ENCODE measurements around the gene FAM151B. TPM values are rescaled to one million over a fixed set of nuclear protein-coding genes. Genes with fewer than 3 reads are reported as not detected.
"Not testable (repeated sequence)": the region's sequence is repeated elsewhere in the genome, so short reads cannot be mapped to it uniquely, and the experiment has no call there.

FAM151B gene
- total and polyA plus RNA-seq, 11 donors: 0.27 to 2.3 (median 1.3) TPM

DNA sequence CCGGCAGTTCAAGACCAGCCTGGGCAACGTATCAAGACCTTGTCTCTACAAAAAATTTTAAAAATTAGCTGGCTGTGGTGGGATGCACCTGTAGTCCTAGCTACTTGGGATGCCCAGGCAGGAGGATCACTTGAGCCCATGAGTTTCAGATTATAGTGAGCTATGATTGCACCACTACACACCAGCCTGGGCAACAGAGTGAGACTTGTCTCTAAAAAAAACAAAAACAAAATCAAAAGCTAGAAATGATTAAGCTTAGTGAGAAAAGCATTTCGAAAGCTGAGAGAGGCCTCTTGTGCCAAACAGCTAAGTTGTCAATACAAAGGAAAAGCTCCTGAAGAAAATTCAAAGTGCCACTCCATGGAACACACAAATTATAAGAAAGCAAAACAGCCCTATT, 4.8 kb downstream of the FAM151B start:
- TF ChIP-seq, protein P1, sequence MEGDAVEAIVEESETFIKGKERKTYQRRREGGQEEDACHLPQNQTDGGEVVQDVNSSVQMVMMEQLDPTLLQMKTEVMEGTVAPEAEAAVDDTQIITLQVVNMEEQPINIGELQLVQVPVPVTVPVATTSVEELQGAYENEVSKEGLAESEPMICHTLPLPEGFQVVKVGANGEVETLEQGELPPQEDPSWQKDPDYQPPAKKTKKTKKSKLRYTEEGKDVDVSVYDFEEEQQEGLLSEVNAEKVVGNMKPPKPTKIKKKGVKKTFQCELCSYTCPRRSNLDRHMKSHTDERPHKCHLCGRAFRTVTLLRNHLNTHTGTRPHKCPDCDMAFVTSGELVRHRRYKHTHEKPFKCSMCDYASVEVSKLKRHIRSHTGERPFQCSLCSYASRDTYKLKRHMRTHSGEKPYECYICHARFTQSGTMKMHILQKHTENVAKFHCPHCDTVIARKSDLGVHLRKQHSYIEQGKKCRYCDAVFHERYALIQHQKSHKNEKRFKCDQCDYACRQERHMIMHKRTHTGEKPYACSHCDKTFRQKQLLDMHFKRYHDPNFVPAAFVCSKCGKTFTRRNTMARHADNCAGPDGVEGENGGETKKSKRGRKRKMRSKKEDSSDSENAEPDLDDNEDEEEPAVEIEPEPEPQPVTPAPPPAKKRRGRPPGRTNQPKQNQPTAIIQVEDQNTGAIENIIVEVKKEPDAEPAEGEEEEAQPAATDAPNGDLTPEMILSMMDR (IDR thresholded peaks at IDR 0.05): no peak
- TF ChIP-seq POLR2A (IDR thresholded peaks at IDR 0.05): no peak
- 94 to 96% (median 95%) methylated on average over 3 of the region's 3 CpGs for WGBS, 4 donors
- intact Hi-C loops (cut with DNase I): no loop called here
- Histone ChIP-seq H3K4me3 (no peak overlapping the region), H3K9me3 (no peaks in the 10 kb centered on the region), H3K27ac (no peak overlapping the region), H3K36me3 (no peaks in the 10 kb centered on the region), H3K27me3 (no peaks in the 10 kb centered on the region), H3K4me1 (peaks cover 0 to 8% (median 0%) of the 10 kb centered on the region in 12 donors)
- ATAC-seq: no peak
- no peak for DNase-seq

DNA sequence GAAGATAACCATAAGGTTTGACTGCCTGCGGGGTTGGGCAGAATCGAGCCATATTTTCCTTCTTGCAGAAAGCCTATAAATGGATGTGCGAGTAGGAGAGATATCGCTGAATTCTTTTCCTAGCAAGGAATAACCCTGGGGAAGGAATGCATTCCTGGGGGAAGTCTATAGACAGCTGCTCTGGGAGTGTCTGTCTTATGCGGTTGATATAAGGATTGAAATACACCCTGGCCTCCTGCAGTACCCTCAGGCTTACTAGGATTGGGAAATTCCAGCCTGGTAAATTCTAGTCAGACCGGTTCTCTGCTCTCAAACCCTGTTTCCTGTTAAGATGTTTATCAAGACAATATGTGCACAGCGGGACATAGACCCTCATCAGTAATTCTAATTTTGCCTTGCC, 5.5 kb downstream of the FAM151B start:
- H3K27ac ChIP-seq; H3K4me1 ChIP-seq; H3K36me3 ChIP-seq; ATAC-seq; H3K4me3 ChIP-seq; DNase-seq; intact Hi-C loops (cut with DNase I); H3K27me3 ChIP-seq; H3K9me3 ChIP-seq: not testable (repeated sequence)
- 71 to 79% (median 74%) methylated on average over 7 of the region's 7 CpGs for WGBS, 4 donors

GRCh38 chr5:80495891-80496290, 8.0 kb downstream of the FAM151B start:
- no peak overlapping the region for H3K27ac ChIP-seq
- ATAC-seq (no peak), DNase-seq (no peak)
- H3K36me3 ChIP-seq: no peaks in the 10 kb centered on the region
- TF ChIP-seq POLR2A (IDR thresholded peaks at IDR 0.05): no peak
- TF ChIP-seq, protein P1 (IDR thresholded peaks at IDR 0.05): no peak
- no peak overlapping the region for H3K4me3 ChIP-seq
- no peaks in the 10 kb centered on the region for H3K4me1 ChIP-seq
- intact Hi-C loops (cut with DNase I): no loop called here
- H3K9me3 ChIP-seq: no peaks in the 10 kb centered on the region
- WGBS, 4 donors: 89 to 97% (median 95%) methylated on average over 2 of the region's 2 CpGs
- H3K27me3 ChIP-seq: no peaks in the 10 kb centered on the region

- Histone ChIP-seq H3K27ac (no peak overlapping the region), H3K36me3 (no peaks in the 10 kb centered on the region), H3K9me3 (no peaks in the 10 kb centered on the region), H3K4me1 (peaks cover 0 to 7% (median 0%) of the 10 kb centered on the region in 12 donors), H3K4me3 (no peak overlapping the region), H3K27me3 (no peaks in the 10 kb centered on the region)
- no peak for ATAC-seq
- whole genome bisulfite sequencing, 4 donors: 91 to 95% (median 95%) methylated on average over 2 of the region's 2 CpGs
- intact Hi-C loops (cut with DNase I): no loop called here
- no peak for DNase-seq
- TF ChIP-seq, protein P1 (IDR thresholded peaks at IDR 0.05): no peak
- no peak for TF ChIP-seq POLR2A (IDR thresholded peaks at IDR 0.05)
Measured at GRCh38 chr5:80502800-80503199, 14.9 kb downstream of the FAM151B start.

DNA sequence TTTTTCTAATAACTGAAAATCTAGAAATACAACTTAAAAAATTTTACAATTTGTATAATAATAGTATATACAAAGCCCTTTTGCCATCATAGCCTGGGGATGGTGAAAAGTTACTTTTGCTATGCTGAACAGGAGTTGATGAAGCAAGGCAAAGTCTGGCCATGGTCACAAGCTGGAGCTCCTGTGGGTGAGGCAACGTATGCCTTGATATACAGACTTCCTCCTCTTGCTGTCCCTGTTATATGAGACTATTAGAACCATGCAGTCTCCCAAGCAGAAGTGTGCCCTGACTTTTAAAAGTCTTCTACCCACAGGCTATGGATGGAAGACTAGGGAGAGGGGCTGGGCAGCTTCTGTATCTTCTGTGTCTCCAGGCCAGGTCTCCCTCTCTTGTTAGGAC, 15.7 kb downstream of the FAM151B start:
- Histone ChIP-seq H3K36me3 (no peaks in the 10 kb centered on the region), H3K4me3 (no peak overlapping the region), H3K4me1 (peaks cover 0 to 7% (median 0%) of the 10 kb centered on the region in 12 donors), H3K9me3 (no peaks in the 10 kb centered on the region), H3K27ac (no peak overlapping the region), H3K27me3 (no peaks in the 10 kb centered on the region)
- ATAC-seq (no peak), DNase-seq (no peak)
- TF ChIP-seq POLR2A (IDR thresholded peaks at IDR 0.05): no peak
- TF ChIP-seq, protein P1 (IDR thresholded peaks at IDR 0.05): no peak
- intact Hi-C loops (cut with DNase I): no loop called here
- WGBS, 4 donors: 65 to 73% (median 70%) methylated on average over 1 of the region's 1 CpG
